GM12878 (cell line): ENCODE measurements around the gene MRPL53.

Experiments
- BHLHE40 ChIP-seq, 2 experiments: fragments of 450-650 bp in 1 of 2; IDR thresholded peaks; 2 replicates each; pipeline ENCODE4 v1.6.1; 2011 to 2017; ENCODE audit warnings: low read depth in 2 of 2, borderline replicate concordance in 1 of 2, improper control_type of control experiment in 1 of 2, low read length in 1 of 2, mild to moderate bottlenecking in 1 of 2
- CTCF ChIP-seq, 3 experiments: IDR thresholded peaks in 2 of 3; conservative IDR thresholded peaks in 1 of 3; 2 replicates each; pipeline ENCODE4 v1.5.1; 2011; ENCODE audit warnings: low read depth in 3 of 3, low read length in 3 of 3, mild to moderate bottlenecking in 3 of 3, control low read depth in 2 of 3, moderate library complexity in 2 of 3, inconsistent platforms in 1 of 3, mixed read lengths in 1 of 3; ENCODE audit not compliant: control insufficient read depth in 2 of 3, insufficient read depth in 1 of 3; ENCODE audit errors: extremely low read depth in 1 of 3
- ELK1 ChIP-seq: IDR thresholded peaks from 2 replicates; pipeline ENCODE4 v1.6.1; 2012; ENCODE audit warnings: low read depth, low read length, improper control_type of control experiment
- EP300 ChIP-seq, 2 experiments: fragments of 150-350 bp in 1 of 2; IDR thresholded peaks; 2 replicates each; pipeline ENCODE4 v1.6.1; 2011 to 2012; ENCODE audit warnings: low read depth in 2 of 2, low read length in 2 of 2, borderline replicate concordance in 1 of 2, improper control_type of control experiment in 1 of 2, inconsistent platforms in 1 of 2; ENCODE audit not compliant: control insufficient read depth in 1 of 2
- EZH2 ChIP-seq: IDR thresholded peaks from 2 replicates; pipeline ENCODE4 v1.6.1; 2012; ENCODE audit warnings: low read depth, mild to moderate bottlenecking, control low read depth, inconsistent platforms, low read length, borderline replicate concordance; ENCODE audit not compliant: control insufficient read depth
- NFIC ChIP-seq: IDR thresholded peaks from 2 replicates; pipeline ENCODE4 v1.6.1; 2012; ENCODE audit warnings: low read depth, mild to moderate bottlenecking, inconsistent platforms, low read length, moderate library complexity
- POLR2A ChIP-seq: IDR thresholded peaks from 2 replicates; pipeline ENCODE4 v1.6.1; 2011; ENCODE audit warnings: low read depth, mild to moderate bottlenecking, low read length
- POLR2AphosphoS5 ChIP-seq: IDR thresholded peaks from 2 replicates; pipeline ENCODE4 v1.6.1; 2011; ENCODE audit warnings: mild to moderate bottlenecking, low read length, inconsistent platforms
- RFX5 ChIP-seq: IDR thresholded peaks from 2 replicates; pipeline ENCODE4 v1.6.1; 2011; ENCODE audit warnings: low read depth, low read length, improper control_type of control experiment
- SREBF2 ChIP-seq: IDR thresholded peaks from 2 replicates; pipeline ENCODE4 v1.6.1; 2012; ENCODE audit warnings: mild to moderate bottlenecking, low read length
- USF1 ChIP-seq: IDR thresholded peaks from 2 replicates; pipeline ENCODE4 v1.6.1; 2011; ENCODE audit warnings: borderline replicate concordance, low read depth, mild to moderate bottlenecking, moderate library complexity, mixed read lengths, low read length; ENCODE audit not compliant: insufficient read depth; ENCODE audit errors: extremely low read length
- YY1 ChIP-seq: IDR thresholded peaks from 2 replicates; pipeline ENCODE4 v1.6.1; 2011; ENCODE audit warnings: low read depth, mild to moderate bottlenecking, low read length
- ZNF24 ChIP-seq: fragments of 450-650 bp; IDR thresholded peaks from 2 replicates; pipeline ENCODE4 v1.6.1; 2017; ENCODE audit warnings: antibody characterized with exemption, mild to moderate bottlenecking

DNA sequence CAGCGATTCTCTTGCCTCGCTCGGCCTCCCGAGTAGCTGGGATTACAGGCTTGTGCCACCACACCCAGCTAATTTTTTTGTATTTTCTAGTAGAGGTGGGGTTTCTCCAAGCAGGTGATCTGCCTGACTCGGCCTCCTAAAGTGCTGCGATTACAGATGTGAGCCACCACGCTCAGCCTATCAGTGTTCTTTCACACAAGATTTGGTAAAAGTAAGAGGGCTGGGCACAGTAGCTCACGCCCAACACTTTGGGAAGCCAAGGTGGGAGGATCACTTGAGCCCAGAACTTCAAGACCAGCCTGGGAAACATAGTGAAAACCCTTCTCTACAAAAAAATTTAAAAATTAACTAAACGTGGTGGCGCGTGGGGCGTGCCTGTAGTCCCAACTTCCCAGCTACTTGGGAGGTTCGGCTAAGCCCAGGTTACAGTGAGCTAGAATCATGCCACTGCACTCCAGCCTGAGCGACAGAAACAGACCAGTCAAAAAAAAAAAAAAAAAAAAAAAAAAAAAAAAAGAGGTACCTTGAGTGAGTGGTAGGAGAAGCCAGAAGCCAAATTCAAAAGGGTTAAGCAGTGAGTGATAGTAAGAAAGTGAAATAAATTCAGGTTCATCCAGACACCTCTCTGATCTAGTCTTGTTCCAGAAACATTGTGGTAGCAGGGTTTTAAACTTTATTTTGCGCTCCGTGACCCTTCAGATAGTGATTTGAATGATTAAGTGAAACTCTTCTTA lies 981 bp downstream of the MRPL53 start:
- TF ChIP-seq POLR2A: no peak
- TF ChIP-seq EP300 (IDR thresholded peaks at IDR 0.05; ENCODE audit: borderline replicate concordance in 1 of 2, control insufficient read depth in 1 of 2, low read depth in 2 of 2, low read length in 2 of 2): no peak
- no peak for TF ChIP-seq USF1
- TF ChIP-seq CTCF (IDR thresholded peaks at IDR 0.05 in 2 of 3, conservative IDR thresholded peaks at IDR 0.05 in 1 of 3; ENCODE audit: control insufficient read depth in 2 of 3, extremely low read depth in 1 of 3, insufficient read depth in 1 of 3, low read depth in 3 of 3, low read length in 3 of 3): no peak
- TF ChIP-seq POLR2AphosphoS5: no peak
- TF ChIP-seq YY1: no peak
- TF ChIP-seq BHLHE40 (IDR thresholded peaks at IDR 0.05; ENCODE audit: borderline replicate concordance in 1 of 2, low read depth in 2 of 2, low read length in 1 of 2): no peak
- TF ChIP-seq NFIC: no peak
- no peak for TF ChIP-seq EZH2
- no peak for TF ChIP-seq ELK1
- TF ChIP-seq ZNF24: no peak
- TF ChIP-seq SREBF2: no peak
- TF ChIP-seq RFX5: no peak
